Loucy (cell line): ENCODE results near the gene SCCPDH.

ENCODE experiments used
- EZH2phosphoT487 ChIP-seq: fragments of 200-600 bp; IDR thresholded peaks from 2 replicates; pipeline ENCODE4 v1.6.1; 2018; ENCODE audit warnings: antibody characterized with exemption, mild to moderate bottlenecking, moderate library complexity, borderline replicate concordance
- TF ChIP-seq, protein P1 (sequence below): fragments of 200-600 bp; sonication (generic); conservative IDR thresholded peaks from 2 replicates; pipeline ENCODE4 v1.5.1; 2014; ENCODE audit warnings: mild to moderate bottlenecking, antibody characterized with exemption, low read length

DNA sequence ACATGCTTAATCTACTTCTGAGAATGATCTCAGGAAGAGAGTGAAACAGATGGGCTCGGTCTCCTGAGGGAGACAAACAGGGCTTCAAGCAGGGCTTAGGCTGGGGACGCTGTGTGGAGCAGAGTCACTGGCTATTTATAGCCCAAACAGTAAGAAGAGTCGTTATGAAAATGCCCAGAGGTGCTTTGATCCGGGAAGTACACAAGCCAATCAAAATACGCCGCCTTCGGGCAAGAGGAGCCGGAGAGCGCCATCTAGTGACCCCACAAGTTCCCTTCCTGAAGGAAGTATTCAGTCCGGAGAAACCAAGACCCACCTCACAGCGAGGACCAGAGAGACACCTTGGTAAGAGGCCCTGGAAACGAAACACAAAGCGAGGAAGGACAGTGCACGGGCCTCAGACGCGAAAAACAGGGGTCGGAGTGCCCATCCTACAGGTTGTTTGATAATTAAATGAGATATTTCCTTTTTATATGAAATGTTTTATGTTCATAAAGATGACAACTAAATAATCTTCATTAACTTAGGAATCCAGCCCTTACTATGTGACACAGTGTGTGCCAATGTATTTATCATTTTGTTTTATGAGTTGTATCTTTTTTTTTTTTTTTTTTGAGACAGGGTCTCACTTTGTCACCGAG is 25.0 kb upstream of the SCCPDH start:
- TF ChIP-seq, protein P1, sequence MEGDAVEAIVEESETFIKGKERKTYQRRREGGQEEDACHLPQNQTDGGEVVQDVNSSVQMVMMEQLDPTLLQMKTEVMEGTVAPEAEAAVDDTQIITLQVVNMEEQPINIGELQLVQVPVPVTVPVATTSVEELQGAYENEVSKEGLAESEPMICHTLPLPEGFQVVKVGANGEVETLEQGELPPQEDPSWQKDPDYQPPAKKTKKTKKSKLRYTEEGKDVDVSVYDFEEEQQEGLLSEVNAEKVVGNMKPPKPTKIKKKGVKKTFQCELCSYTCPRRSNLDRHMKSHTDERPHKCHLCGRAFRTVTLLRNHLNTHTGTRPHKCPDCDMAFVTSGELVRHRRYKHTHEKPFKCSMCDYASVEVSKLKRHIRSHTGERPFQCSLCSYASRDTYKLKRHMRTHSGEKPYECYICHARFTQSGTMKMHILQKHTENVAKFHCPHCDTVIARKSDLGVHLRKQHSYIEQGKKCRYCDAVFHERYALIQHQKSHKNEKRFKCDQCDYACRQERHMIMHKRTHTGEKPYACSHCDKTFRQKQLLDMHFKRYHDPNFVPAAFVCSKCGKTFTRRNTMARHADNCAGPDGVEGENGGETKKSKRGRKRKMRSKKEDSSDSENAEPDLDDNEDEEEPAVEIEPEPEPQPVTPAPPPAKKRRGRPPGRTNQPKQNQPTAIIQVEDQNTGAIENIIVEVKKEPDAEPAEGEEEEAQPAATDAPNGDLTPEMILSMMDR: peak; percentile 76
- no peak for TF ChIP-seq EZH2phosphoT487
